ENCODE data around the gene CD247.

DNA sequence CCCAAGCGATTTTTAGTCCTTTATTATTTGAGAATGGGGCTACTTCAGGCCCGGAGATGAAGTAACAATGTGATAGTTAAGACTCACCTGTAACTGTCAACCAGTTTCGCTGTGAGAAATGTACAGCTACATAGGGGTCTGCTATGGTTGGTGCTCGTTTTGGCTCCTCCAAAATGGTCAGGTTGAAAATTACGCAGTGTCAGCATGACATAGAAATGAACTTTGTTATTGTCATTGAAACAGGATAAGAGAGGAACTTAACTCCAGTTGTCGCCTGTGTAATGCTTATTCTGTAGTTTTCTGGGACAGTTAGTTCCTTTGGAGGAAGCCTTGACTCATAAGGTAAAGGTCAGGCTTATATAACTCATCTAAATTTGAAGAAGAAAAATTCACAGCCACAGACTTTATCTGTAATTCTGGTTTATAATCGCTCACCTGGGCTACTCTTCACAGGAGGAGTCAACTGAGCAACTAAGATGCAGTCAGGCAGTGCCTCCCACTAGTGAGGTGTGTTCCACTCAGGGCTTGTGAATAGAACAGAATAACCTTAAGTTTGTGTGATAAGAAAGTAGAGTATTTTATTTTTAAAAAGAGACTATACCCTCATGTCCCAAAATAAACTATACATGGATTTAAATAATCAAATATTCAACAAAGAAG, 130.9 kb downstream of the CD247 start:
- TF ChIP-seq CTCF (IDR thresholded peaks at IDR 0.05) (no peak), POLR2A (IDR thresholded peaks at IDR 0.05; ENCODE audit: low read depth) (no peak), EP300 (IDR thresholded peaks at IDR 0.05) (no peak), POLR2AphosphoS5 (IDR thresholded peaks at IDR 0.05) (peak in 1 of 2 donors; percentile 16)
